GM23338 (cell line): ENCODE data around the gene PCSK6. TPM values are rescaled to one million over a fixed set of nuclear protein-coding genes. Genes with fewer than 3 reads are reported as not detected.

Experiments
- ATAC-seq: fragments of 200-7000 bp; cut with Tn5 transposase; 3 replicates; pipeline ENCODE4 v1.9.1; 2020
- DNase-seq: peaks from one replicate; pipeline ENCODE4 v3.0.0-alpha.2; 2015; ENCODE audit warnings: low spot score
- H2AFZ ChIP-seq: fragments of 200-600 bp; sonication (generic); 2 replicates; pipeline ENCODE4 v1.8.0; 2016; ENCODE audit warnings: antibody characterized with exemption, mild to moderate bottlenecking, moderate library complexity
- H3F3A ChIP-seq: fragments of 200-600 bp; sonication (generic); replicated peaks from 2 replicates; pipeline ENCODE4 v1.8.0; 2017; ENCODE audit warnings: antibody characterized with exemption, mixed run types, low read depth
- H3K27ac ChIP-seq: fragments of 200-600 bp; sonication (generic); 2 replicates; pipeline ENCODE4 v1.6.1; 2016; ENCODE audit warnings: low read depth
- H3K27me3 ChIP-seq: fragments of 200-600 bp; sonication (generic); 2 replicates; pipeline ENCODE4 v1.8.0; 2016; ENCODE audit warnings: mild to moderate bottlenecking, mixed run types, moderate library complexity; ENCODE audit not compliant: insufficient read depth
- H3K36me3 ChIP-seq: fragments of 200-600 bp; sonication (generic); 2 replicates; pipeline ENCODE4 v1.8.0; 2016; ENCODE audit warnings: mild to moderate bottlenecking; ENCODE audit not compliant: insufficient read depth
- H3K4me1 ChIP-seq: fragments of 200-600 bp; sonication (generic); 2 replicates; pipeline ENCODE4 v1.8.0; 2016; ENCODE audit warnings: mild to moderate bottlenecking, moderate library complexity; ENCODE audit not compliant: insufficient read depth
- H3K4me2 ChIP-seq: fragments of 200-600 bp; sonication (generic); 2 replicates; pipeline ENCODE4 v1.7.1; 2017; ENCODE audit warnings: mixed run types
- H3K4me3 ChIP-seq: fragments of 200-600 bp; sonication (generic); 2 replicates; pipeline ENCODE4 v1.6.1; 2016; ENCODE audit warnings: mixed run types
- H3K79me2 ChIP-seq: fragments of 200-600 bp; sonication (generic); replicated peaks from 2 replicates; pipeline ENCODE4 v1.8.0; 2017; ENCODE audit warnings: mild to moderate bottlenecking; ENCODE audit not compliant: insufficient read depth
- H3K9me2 ChIP-seq: fragments of 200-600 bp; sonication (generic); 2 replicates; pipeline ENCODE4 v1.8.0; 2017; ENCODE audit not compliant: insufficient read depth
- H4K20me1 ChIP-seq: fragments of 200-600 bp; sonication (generic); replicated peaks from 2 replicates; pipeline ENCODE4 v1.8.0; 2017; ENCODE audit warnings: mild to moderate bottlenecking; ENCODE audit not compliant: insufficient read depth
- H3K27ac Mint-ChIP-seq: 2 replicates; pipeline ENCODE4 v1.8.0; 2020; ENCODE audit warnings: inconsistent platforms, mild to moderate bottlenecking, moderate library complexity, mixed read lengths
- H3K27me3 Mint-ChIP-seq: 3 replicates; pipeline ENCODE4 v1.8.0; 2022; ENCODE audit warnings: low read depth, mild to moderate bottlenecking, moderate library complexity, mixed read lengths, inconsistent platforms; ENCODE audit not compliant: insufficient read depth, poor library complexity
- H3K36me3 Mint-ChIP-seq: 3 replicates; pipeline ENCODE4 v1.8.0; 2021; ENCODE audit warnings: low read depth, mild to moderate bottlenecking, inconsistent platforms, moderate library complexity, mixed read lengths
- H3K4me1 Mint-ChIP-seq: 3 replicates; pipeline ENCODE4 v1.8.0; 2020; ENCODE audit warnings: mild to moderate bottlenecking, inconsistent platforms, mixed read lengths
- H3K4me3 Mint-ChIP-seq: 3 replicates; pipeline ENCODE4 v1.8.0; 2021; ENCODE audit warnings: moderate library complexity, mild to moderate bottlenecking, inconsistent platforms, mixed read lengths
- H3K9me3 Mint-ChIP-seq: 3 replicates; pipeline ENCODE4 v1.8.0; 2020; ENCODE audit warnings: moderate library complexity, mild to moderate bottlenecking, inconsistent platforms, mixed read lengths
- CREB1 ChIP-seq: fragments of 250-450 bp; sonication (Bioruptor Pico); IDR thresholded peaks from 2 replicates; pipeline ENCODE4 v1.5.0; 2020; ENCODE audit warnings: low read depth, mild to moderate bottlenecking, moderate library complexity
- CTCF ChIP-seq, 2 experiments: fragments of 200-600 bp in 1 of 2; sonication (generic) in 1 of 2; conservative IDR thresholded peaks; 2 replicates each; pipeline versions ENCODE4 v1.5.1 to v1.6.1; 2016 to 2017; ENCODE audit warnings: antibody characterized with exemption in 2 of 2, low read depth in 2 of 2, mild to moderate bottlenecking in 2 of 2, moderate library complexity in 1 of 2
- ETS1 ChIP-seq: IDR thresholded peaks from 2 replicates; pipeline ENCODE4 v1.6.1; 2016; ENCODE audit warnings: antibody characterized with exemption
- EZH2 ChIP-seq: fragments of 200-600 bp; sonication (generic); IDR thresholded peaks from one replicate; pipeline ENCODE4 v1.8.0; 2017; ENCODE audit warnings: antibody characterized with exemption, mild to moderate bottlenecking, low read depth; ENCODE audit not compliant: unreplicated experiment
- JUNB ChIP-seq: IDR thresholded peaks from one replicate; pipeline ENCODE4 v1.6.1; 2016; ENCODE audit warnings: antibody characterized with exemption; ENCODE audit not compliant: unreplicated experiment
- NANOG ChIP-seq: IDR thresholded peaks from 2 replicates; pipeline ENCODE4 v1.6.1; 2016; ENCODE audit warnings: antibody characterized with exemption, borderline replicate concordance
- POLR2AphosphoS5 ChIP-seq: IDR thresholded peaks from 2 replicates; pipeline ENCODE4 v1.6.1; 2016; ENCODE audit warnings: antibody characterized with exemption, low read depth
- REST ChIP-seq: IDR thresholded peaks from one replicate; pipeline ENCODE4 v1.6.1; 2018; ENCODE audit warnings: antibody characterized with exemption; ENCODE audit not compliant: unreplicated experiment
- STAT1 ChIP-seq: IDR thresholded peaks from one replicate; pipeline ENCODE4 v1.6.1; 2016; ENCODE audit warnings: antibody characterized with exemption; ENCODE audit not compliant: unreplicated experiment
- ZNF114 ChIP-seq: fragments of 250-450 bp; sonication (Bioruptor Pico); IDR thresholded peaks from 2 replicates; pipeline ENCODE4 v1.5.0; 2020; ENCODE audit warnings: mild to moderate bottlenecking, moderate library complexity
- ZNF331 ChIP-seq: fragments of 250-450 bp; sonication (Bioruptor Pico); IDR thresholded peaks from 2 replicates; pipeline ENCODE4 v1.5.0; 2020; ENCODE audit warnings: low read depth, mild to moderate bottlenecking, moderate library complexity
- polyA plus RNA-seq: library from polyadenylated mRNA; unstranded; fragments of >200 nt; fragmentation: Nextera tagmentation; extraction: Ambion mirVana; gene quantifications from 2 replicates; pipeline ENCODE4 v1.2.1, GENCODE V29; 2016
- total RNA-seq: library from RNA; depleted of rRNA; stranded (reverse); fragments of >200 nt; shearing (Covaris generic); gene quantifications from 2 replicates; pipeline ENCODE4 v1.2.3, GENCODE V29; 2014

The PCSK6 gene
- total and polyA plus RNA-seq, 2 experiments from 2014 or later, result 1.7 to 6.7 TPM

GRCh38 chr15:101504373-101504772, 14.9 kb upstream of the PCSK6 start:
- no peak for ATAC-seq
- Histone ChIP-seq H3K27ac (no peak overlapping the region), H3F3A (no peaks in the 10 kb centered on the region), H3K36me3 (no peaks in the 10 kb centered on the region), H3K4me2 (no peak overlapping the region), H3K79me2 (no peaks in the 10 kb centered on the region), H3K9me2 (no peaks in the 10 kb centered on the region), H3K27me3 (no peaks in the 10 kb centered on the region), H2AFZ (no peak overlapping the region), H3K4me1 (no peaks in the 10 kb centered on the region), H3K4me3 (no peak overlapping the region), H4K20me1 (no peaks in the 10 kb centered on the region)
- DNase-seq, result no peak
- TF ChIP-seq JUNB, result no peak
- no peak for TF ChIP-seq NANOG
- no peak for TF ChIP-seq ZNF331 (CRISPR knock-in tag)
- TF ChIP-seq CTCF (conservative IDR thresholded peaks at IDR 0.05; ENCODE audit: low read depth in 2 of 2), result no peak
- TF ChIP-seq REST, result no peak
- no peak for TF ChIP-seq ETS1
- TF ChIP-seq POLR2AphosphoS5, result no peak
- no peak for TF ChIP-seq STAT1
- TF ChIP-seq ZNF114, result no peak
- TF ChIP-seq EZH2, result no peak
- no peak for TF ChIP-seq CREB1
- H3K4me3 Mint-ChIP-seq, result no peak overlapping the region
- no peaks in the 10 kb centered on the region for H3K36me3 Mint-ChIP-seq
- no peak overlapping the region for H3K27ac Mint-ChIP-seq
- H3K27me3 Mint-ChIP-seq, result peaks cover 8% of the 10 kb centered on the region
- H3K4me1 Mint-ChIP-seq, result peaks cover 4% of the 10 kb centered on the region; the same call in 1 of the 3 replicates
- no peaks in the 10 kb centered on the region for H3K9me3 Mint-ChIP-seq

- H3K4me3 ChIP-seq, result no peak overlapping the region
- no peaks in the 10 kb centered on the region for H3K27me3 ChIP-seq
- Mint-ChIP-seq H3K36me3 (no peaks in the 10 kb centered on the region), H3K27ac (no peak overlapping the region), H3K4me1 (peaks cover 4% of the 10 kb centered on the region; the same call in 1 of the 3 replicates), H3K9me3 (no peaks in the 10 kb centered on the region), H3K27me3 (peaks cover 11% of the 10 kb centered on the region), H3K4me3 (no peak overlapping the region)
- H3K36me3 ChIP-seq, result no peaks in the 10 kb centered on the region
- DNase-seq, result no peak
- H4K20me1 ChIP-seq, result no peaks in the 10 kb centered on the region
- H3K79me2 ChIP-seq, result no peaks in the 10 kb centered on the region
- no peaks in the 10 kb centered on the region for H3F3A ChIP-seq
- no peaks in the 10 kb centered on the region for H3K9me2 ChIP-seq
- H3K27ac ChIP-seq, result no peak overlapping the region
- no peak overlapping the region for H2AFZ ChIP-seq
- no peaks in the 10 kb centered on the region for H3K4me1 ChIP-seq
- no peak for ATAC-seq
- no peak overlapping the region for H3K4me2 ChIP-seq
- no peak for TF ChIP-seq ZNF331 (CRISPR knock-in tag)
These were observed 13.7 kb upstream of the PCSK6 start for GRCh38 chr15:101503296-101503599.
